ENCODE results near the gene SVEP1. TPM values are rescaled to one million over a fixed set of nuclear protein-coding genes. Genes with fewer than 3 reads are reported as not detected.

The SVEP1 gene
- total and polyA plus RNA-seq, 7 experiments from 2014 or later: 0.08 to 0.22 TPM; not detected in 5

GRCh38 chr9:110599468-110599867 lies 19.9 kb upstream of the SVEP1 start:
- peaks cover 0 to 13% (median 4%) of the 10 kb centered on the region in 11 donors for H3K9me3 Mint-ChIP-seq
- Histone ChIP-seq H3K36me3 (ENCODE audit: control insufficient read depth in 2 of 3, insufficient read depth in 3 of 3, low read length in 3 of 3) (no peaks in the 10 kb centered on the region), H3K27me3 (ENCODE audit: control insufficient read depth in 2 of 2, insufficient read depth in 2 of 2, low read length in 2 of 2) (no peaks in the 10 kb centered on the region), H3K4me3 (ENCODE audit: low read length) (no peak overlapping the region), H3K27ac (ENCODE audit: low read depth, low read length) (no peak overlapping the region), H3K4me1 (ENCODE audit: control insufficient read depth in 2 of 2, insufficient read depth in 2 of 2, low read length in 2 of 2) (no peaks in the 10 kb centered on the region), H3K9me3 (ENCODE audit: control insufficient read depth in 2 of 3, low read length in 3 of 3) (no peaks in the 10 kb centered on the region)
- CTCF ChIA-PET: no interaction called here
- ATAC-seq (no peak), DNase-seq (no peak)
- no peaks in the 10 kb centered on the region for H3K4me1 Mint-ChIP-seq
- no peak overlapping the region for H3K4me3 Mint-ChIP-seq
- POLR2A ChIA-PET: no interaction called here
- intact Hi-C loops (cut with micrococcal nuclease): no loop called here
- peaks cover 0 to 4% (median 0%) of the 10 kb centered on the region in 5 donors for H3K36me3 Mint-ChIP-seq
- H3K27ac Mint-ChIP-seq: no peak overlapping the region
- peaks cover 0 to 22% (median 10%) of the 10 kb centered on the region in 5 donors for H3K27me3 Mint-ChIP-seq

GRCh38 chr9:110592044-110592830 lies 12.7 kb upstream of the SVEP1 start:
- Histone ChIP-seq H3K27ac (ENCODE audit: low read depth, low read length) (no peak overlapping the region), H3K9me3 (ENCODE audit: control insufficient read depth in 2 of 3, low read length in 3 of 3) (no peaks in the 10 kb centered on the region), H3K36me3 (ENCODE audit: control insufficient read depth in 2 of 3, insufficient read depth in 3 of 3, low read length in 3 of 3) (no peaks in the 10 kb centered on the region), H3K4me3 (ENCODE audit: low read length) (no peak overlapping the region), H3K27me3 (ENCODE audit: control insufficient read depth in 2 of 2, insufficient read depth in 2 of 2, low read length in 2 of 2) (no peaks in the 10 kb centered on the region), H3K4me1 (ENCODE audit: control insufficient read depth in 2 of 2, insufficient read depth in 2 of 2, low read length in 2 of 2) (no peaks in the 10 kb centered on the region)
- Mint-ChIP-seq H3K36me3 (peaks cover 0 to 3% (median 0%) of the 10 kb centered on the region in 5 donors), H3K4me1 (no peaks in the 10 kb centered on the region), H3K27me3 (peaks cover 0 to 12% (median 0%) of the 10 kb centered on the region in 5 donors), H3K27ac (no peak overlapping the region), H3K4me3 (no peak overlapping the region), H3K9me3 (peaks cover under 1 to 29% (median 12%) of the 10 kb centered on the region in 11 donors)
- intact Hi-C loops (cut with micrococcal nuclease): no loop called here
- no peak for ATAC-seq
- ChIA-PET POLR2A (no interaction called here), CTCF (no interaction called here)
- DNase-seq: no peak

DNA sequence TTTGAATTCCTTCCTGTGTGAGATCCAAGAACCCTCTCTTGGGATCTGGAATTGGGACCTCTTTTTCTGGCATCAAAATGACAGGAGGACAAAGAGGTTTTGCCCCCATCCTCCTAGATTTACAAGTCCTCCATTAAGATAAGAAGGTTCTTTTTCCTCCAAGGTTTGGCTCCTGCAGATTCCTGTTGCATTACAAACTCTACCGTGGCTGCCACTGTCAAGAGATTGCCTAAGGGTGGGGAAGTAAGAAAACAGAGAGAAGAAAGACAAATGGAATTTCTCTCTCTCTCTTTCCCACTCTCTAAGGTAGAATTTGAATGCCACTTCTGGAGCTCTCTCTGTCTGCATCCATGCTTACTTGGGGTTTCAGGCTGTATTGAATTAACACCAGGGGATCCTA lies 12.0 kb upstream of the SVEP1 start:
- ChIA-PET CTCF (no interaction called here), POLR2A (no interaction called here)
- no peak overlapping the region for H3K27ac ChIP-seq (ENCODE audit: low read depth, low read length)
- H3K27me3 ChIP-seq (ENCODE audit: control insufficient read depth in 2 of 2, insufficient read depth in 2 of 2, low read length in 2 of 2): no peaks in the 10 kb centered on the region
- no peaks in the 10 kb centered on the region for H3K4me1 Mint-ChIP-seq
- peaks cover 0 to 3% (median 0%) of the 10 kb centered on the region in 5 donors for H3K36me3 Mint-ChIP-seq
- no peak overlapping the region for H3K4me3 Mint-ChIP-seq
- DNase-seq (no peak), ATAC-seq (no peak)
- no peak overlapping the region for H3K4me3 ChIP-seq (ENCODE audit: low read length)
- no peaks in the 10 kb centered on the region for H3K9me3 ChIP-seq (ENCODE audit: control insufficient read depth in 2 of 3, low read length in 3 of 3)
- H3K4me1 ChIP-seq (ENCODE audit: control insufficient read depth in 2 of 2, insufficient read depth in 2 of 2, low read length in 2 of 2): no peaks in the 10 kb centered on the region
- intact Hi-C loops (cut with micrococcal nuclease): no loop called here
- H3K27me3 Mint-ChIP-seq: peaks cover 0 to 10% (median 0%) of the 10 kb centered on the region in 5 donors
- no peaks in the 10 kb centered on the region for H3K36me3 ChIP-seq (ENCODE audit: control insufficient read depth in 2 of 3, insufficient read depth in 3 of 3, low read length in 3 of 3)
- H3K27ac Mint-ChIP-seq: no peak overlapping the region
- peaks cover 0 to 32% (median 13%) of the 10 kb centered on the region in 11 donors for H3K9me3 Mint-ChIP-seq

GRCh38 chr9:110590816-110591215 lies 11.3 kb upstream of the SVEP1 start:
- Mint-ChIP-seq H3K27ac (no peak overlapping the region), H3K4me1 (no peaks in the 10 kb centered on the region), H3K9me3 (peaks cover 0 to 32% (median 12%) of the 10 kb centered on the region in 11 donors), H3K4me3 (no peak overlapping the region), H3K27me3 (peaks cover 0 to 8% (median 0%) of the 10 kb centered on the region in 5 donors), H3K36me3 (peaks cover 0 to 3% (median 0%) of the 10 kb centered on the region in 5 donors)
- ChIA-PET CTCF (no interaction called here), POLR2A (no interaction called here)
- Histone ChIP-seq H3K27me3 (ENCODE audit: control insufficient read depth in 2 of 2, insufficient read depth in 2 of 2, low read length in 2 of 2) (no peaks in the 10 kb centered on the region), H3K9me3 (ENCODE audit: control insufficient read depth in 2 of 3, low read length in 3 of 3) (no peaks in the 10 kb centered on the region), H3K4me3 (ENCODE audit: low read length) (no peak overlapping the region), H3K27ac (ENCODE audit: low read depth, low read length) (no peak overlapping the region), H3K4me1 (ENCODE audit: control insufficient read depth in 2 of 2, insufficient read depth in 2 of 2, low read length in 2 of 2) (no peaks in the 10 kb centered on the region), H3K36me3 (ENCODE audit: control insufficient read depth in 2 of 3, insufficient read depth in 3 of 3, low read length in 3 of 3) (no peaks in the 10 kb centered on the region)
- intact Hi-C loops (cut with micrococcal nuclease): no loop called here
- no peak for ATAC-seq
- no peak for DNase-seq

DNA sequence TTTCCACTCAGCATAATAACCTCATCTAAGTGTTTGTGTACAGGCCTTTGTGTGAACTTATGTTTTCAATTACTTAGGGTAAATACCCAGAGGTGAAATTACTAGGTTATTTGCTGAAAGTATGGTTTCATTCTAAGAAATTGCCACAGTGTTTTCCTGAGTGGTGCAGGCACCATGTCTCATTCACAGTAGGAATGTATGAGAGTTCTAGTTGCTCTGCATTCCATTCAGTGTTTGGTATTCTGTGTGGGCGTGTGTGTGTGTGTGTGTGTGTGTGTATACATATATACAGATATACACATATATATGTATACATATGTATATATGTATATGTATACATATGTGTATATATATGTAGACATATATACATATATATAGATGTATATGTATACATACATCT lies 8.8 kb upstream of the SVEP1 start:
- H3K9me3 Mint-ChIP-seq: peaks cover 0 to 32% (median 12%) of the 10 kb centered on the region in 11 donors
- H3K4me3 ChIP-seq (ENCODE audit: low read length): no peak overlapping the region
- no peaks in the 10 kb centered on the region for H3K9me3 ChIP-seq (ENCODE audit: control insufficient read depth in 2 of 3, low read length in 3 of 3)
- POLR2A ChIA-PET: no interaction called here
- no peak overlapping the region for H3K4me3 Mint-ChIP-seq
- peaks cover 0 to 3% (median 0%) of the 10 kb centered on the region in 5 donors for H3K36me3 Mint-ChIP-seq
- no peaks in the 10 kb centered on the region for H3K36me3 ChIP-seq (ENCODE audit: control insufficient read depth in 2 of 3, insufficient read depth in 3 of 3, low read length in 3 of 3)
- no peaks in the 10 kb centered on the region for H3K27me3 ChIP-seq (ENCODE audit: control insufficient read depth in 2 of 2, insufficient read depth in 2 of 2, low read length in 2 of 2)
- no peak overlapping the region for H3K27ac Mint-ChIP-seq
- H3K4me1 ChIP-seq (ENCODE audit: control insufficient read depth in 2 of 2, insufficient read depth in 2 of 2, low read length in 2 of 2): no peaks in the 10 kb centered on the region
- CTCF ChIA-PET: no interaction called here
- ATAC-seq (no peak), DNase-seq (no peak)
- H3K4me1 Mint-ChIP-seq: no peaks in the 10 kb centered on the region
- H3K27me3 Mint-ChIP-seq: peaks cover 0 to 5% (median 4%) of the 10 kb centered on the region in 5 donors
- intact Hi-C loops (cut with micrococcal nuclease): no loop called here
- no peak overlapping the region for H3K27ac ChIP-seq (ENCODE audit: low read depth, low read length)

GRCh38 chr9:110583237-110583636 lies 3.7 kb upstream of the SVEP1 start:
- ChIA-PET POLR2A (no interaction called here), CTCF (no interaction called here)
- Mint-ChIP-seq H3K4me1 (peaks cover 0 to 4% (median 0%) of the 10 kb centered on the region in 7 donors), H3K4me3 (no peak overlapping the region), H3K9me3 (peaks cover 0 to 22% (median 6%) of the 10 kb centered on the region in 11 donors), H3K27me3 (peaks cover 24 to 36% (median 30%) of the 10 kb centered on the region in 5 donors), H3K27ac (no peak overlapping the region), H3K36me3 (peaks cover 0 to 4% (median 0%) of the 10 kb centered on the region in 5 donors)
- DNase-seq: no peak
- Histone ChIP-seq H3K4me3 (ENCODE audit: low read length) (no peak overlapping the region), H3K27ac (ENCODE audit: low read depth, low read length) (no peak overlapping the region), H3K9me3 (ENCODE audit: control insufficient read depth in 2 of 3, low read length in 3 of 3) (no peaks in the 10 kb centered on the region), H3K27me3 (ENCODE audit: control insufficient read depth in 2 of 2, insufficient read depth in 2 of 2, low read length in 2 of 2) (no peaks in the 10 kb centered on the region), H3K4me1 (ENCODE audit: control insufficient read depth in 2 of 2, insufficient read depth in 2 of 2, low read length in 2 of 2) (no peaks in the 10 kb centered on the region), H3K36me3 (ENCODE audit: control insufficient read depth in 2 of 3, insufficient read depth in 3 of 3, low read length in 3 of 3) (no peaks in the 10 kb centered on the region)
- intact Hi-C loops (cut with micrococcal nuclease): no loop called here
- no peak for ATAC-seq

DNA sequence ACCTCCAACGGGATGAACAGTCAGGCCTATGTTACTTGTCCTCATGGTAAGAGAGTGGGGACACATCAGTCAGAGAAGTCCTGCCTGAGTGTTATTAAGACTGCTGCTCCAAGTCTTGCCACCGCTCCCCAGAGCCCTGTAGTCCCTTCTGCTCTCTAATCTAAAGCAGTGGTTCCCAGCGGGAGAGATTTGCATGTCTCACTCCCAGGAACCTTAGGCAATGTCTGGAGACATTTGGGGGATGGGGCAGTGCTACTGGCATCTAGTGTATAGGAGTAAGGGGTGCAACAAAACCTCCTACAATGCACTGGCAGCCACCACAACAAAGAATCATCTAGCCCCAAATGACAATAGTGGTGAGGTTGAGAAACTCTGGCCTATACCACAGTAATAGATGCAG lies 2.6 kb upstream of the SVEP1 start:
- no peaks in the 10 kb centered on the region for H3K36me3 ChIP-seq (ENCODE audit: control insufficient read depth in 2 of 3, insufficient read depth in 3 of 3, low read length in 3 of 3)
- Mint-ChIP-seq H3K36me3 (peaks cover 0 to 4% (median 0%) of the 10 kb centered on the region in 5 donors), H3K27ac (no peak overlapping the region), H3K9me3 (peaks cover 0 to 18% (median 3%) of the 10 kb centered on the region in 11 donors), H3K4me3 (no peak overlapping the region), H3K4me1 (peaks cover 0 to 4% (median 0%) of the 10 kb centered on the region in 7 donors), H3K27me3 (peaks cover 34 to 46% (median 38%) of the 10 kb centered on the region in 5 donors)
- no peaks in the 10 kb centered on the region for H3K4me1 ChIP-seq (ENCODE audit: control insufficient read depth in 2 of 2, insufficient read depth in 2 of 2, low read length in 2 of 2)
- no peaks in the 10 kb centered on the region for H3K27me3 ChIP-seq (ENCODE audit: control insufficient read depth in 2 of 2, insufficient read depth in 2 of 2, low read length in 2 of 2)
- no peaks in the 10 kb centered on the region for H3K9me3 ChIP-seq (ENCODE audit: control insufficient read depth in 2 of 3, low read length in 3 of 3)
- intact Hi-C loops (cut with micrococcal nuclease): no loop called here
- DNase-seq (no peak), ATAC-seq (no peak)
- ChIA-PET POLR2A (no interaction called here), CTCF (no interaction called here)
- no peak overlapping the region for H3K4me3 ChIP-seq (ENCODE audit: low read length)
- H3K27ac ChIP-seq (ENCODE audit: low read depth, low read length): no peak overlapping the region
